Effector memory CD4-positive, alpha-beta T cell (primary cell): ENCODE measurements around the gene ART1.

ENCODE experiments used
- DNase-seq, 3 donors: peaks; one replicate each; pipeline ENCODE4 v3.0.0-alpha.2; 2020
- H3K27ac ChIP-seq: 2 replicates; pipeline ENCODE4 v1.7.0; 2013; ENCODE audit warnings: mild to moderate bottlenecking, low read length, moderate library complexity; ENCODE audit not compliant: insufficient read depth, poor library complexity, severe bottlenecking
- H3K27me3 ChIP-seq: replicated peaks from 2 replicates; pipeline ENCODE4 v1.7.0; 2013; ENCODE audit warnings: mild to moderate bottlenecking, low read length; ENCODE audit not compliant: insufficient read depth, control insufficient read depth, poor library complexity, severe bottlenecking
- H3K36me3 ChIP-seq: 2 replicates; pipeline ENCODE4 v1.7.0; 2013; ENCODE audit warnings: mild to moderate bottlenecking, low read length, moderate library complexity; ENCODE audit not compliant: control insufficient read depth, insufficient read depth
- H3K4me1 ChIP-seq: 2 replicates; pipeline ENCODE4 v1.7.0; 2013; ENCODE audit warnings: low read length, mild to moderate bottlenecking; ENCODE audit not compliant: control insufficient read depth, insufficient read depth, poor library complexity, severe bottlenecking
- H3K4me3 ChIP-seq: 2 replicates; pipeline ENCODE4 v1.7.0; 2013; ENCODE audit warnings: low read length, low read depth, mild to moderate bottlenecking; ENCODE audit not compliant: insufficient read depth, poor library complexity, severe bottlenecking
- H3K9me3 ChIP-seq: 2 replicates; pipeline ENCODE4 v1.7.0; 2013; ENCODE audit warnings: mild to moderate bottlenecking, low read length, moderate library complexity; ENCODE audit not compliant: control insufficient read depth

Gene ART1

GRCh38 chr11:3662856-3663255, 17.9 kb downstream of the ART1 start:
- no peak for DNase-seq
- H3K4me3 ChIP-seq = no peak overlapping the region
- no peaks in the 10 kb centered on the region for H3K9me3 ChIP-seq
- peaks cover 16% of the 10 kb centered on the region for H3K36me3 ChIP-seq
- H3K27me3 ChIP-seq = no peaks in the 10 kb centered on the region
- no peaks in the 10 kb centered on the region for H3K4me1 ChIP-seq
- no peak overlapping the region for H3K27ac ChIP-seq

GRCh38 chr11:3664032-3664630, 19.2 kb downstream of the ART1 start:
- DNase-seq = no peak
- no peak overlapping the region for H3K27ac ChIP-seq
- no peaks in the 10 kb centered on the region for H3K4me1 ChIP-seq
- H3K4me3 ChIP-seq = no peak overlapping the region
- H3K9me3 ChIP-seq = no peaks in the 10 kb centered on the region
- H3K36me3 ChIP-seq = peaks cover 26% of the 10 kb centered on the region
- no peaks in the 10 kb centered on the region for H3K27me3 ChIP-seq

GRCh38 chr11:3665336-3666022, 20.6 kb downstream of the ART1 start:
- Histone ChIP-seq H3K27ac (no peak overlapping the region), H3K9me3 (no peaks in the 10 kb centered on the region), H3K36me3 (peaks cover 39% of the 10 kb centered on the region), H3K27me3 (no peaks in the 10 kb centered on the region), H3K4me3 (no peak overlapping the region), H3K4me1 (no peaks in the 10 kb centered on the region)
- DNase-seq = no peak

- no peak for DNase-seq
- Histone ChIP-seq H3K36me3 (peaks cover 39% of the 10 kb centered on the region), H3K27me3 (no peaks in the 10 kb centered on the region), H3K4me1 (no peaks in the 10 kb centered on the region), H3K4me3 (no peak overlapping the region), H3K9me3 (no peaks in the 10 kb centered on the region), H3K27ac (no peak overlapping the region)
Observed at GRCh38 chr11:3666023-3666530, 21.1 kb downstream of the ART1 start.

- H3K36me3 ChIP-seq = peaks cover 48% of the 10 kb centered on the region
- no peaks in the 10 kb centered on the region for H3K27me3 ChIP-seq
- H3K27ac ChIP-seq = no peak overlapping the region
- H3K4me1 ChIP-seq = no peaks in the 10 kb centered on the region
- DNase-seq = no peak
- no peaks in the 10 kb centered on the region for H3K9me3 ChIP-seq
- H3K4me3 ChIP-seq = no peak overlapping the region
Observed at GRCh38 chr11:3667149-3668035, 22.5 kb downstream of the ART1 start.

GRCh38 chr11:3669128-3669527, 24.2 kb downstream of the ART1 start:
- H3K27me3 ChIP-seq = no peaks in the 10 kb centered on the region
- no peak overlapping the region for H3K4me3 ChIP-seq
- no peak overlapping the region for H3K27ac ChIP-seq
- no peaks in the 10 kb centered on the region for H3K4me1 ChIP-seq
- no peak for DNase-seq
- H3K36me3 ChIP-seq = peaks cover 64% of the 10 kb centered on the region
- H3K9me3 ChIP-seq = no peaks in the 10 kb centered on the region

- DNase-seq = no peak
- H3K27ac ChIP-seq = no peak overlapping the region
- no peak overlapping the region for H3K4me3 ChIP-seq
- no peaks in the 10 kb centered on the region for H3K27me3 ChIP-seq
- no peaks in the 10 kb centered on the region for H3K4me1 ChIP-seq
- H3K36me3 ChIP-seq = peaks cover 68% of the 10 kb centered on the region
- H3K9me3 ChIP-seq = no peaks in the 10 kb centered on the region
Observed at GRCh38 chr11:3669742-3670183, 24.8 kb downstream of the ART1 start.

- no peaks in the 10 kb centered on the region for H3K27me3 ChIP-seq
- no peak within 1 kb of the TSS for H3K27ac ChIP-seq
- peaks cover 71% of the 10 kb centered on the region for H3K36me3 ChIP-seq
- no peak within 1 kb of the TSS for H3K4me3 ChIP-seq
- no peaks in the 10 kb centered on the region for H3K9me3 ChIP-seq
- H3K4me1 ChIP-seq = no peaks in the 10 kb centered on the region
- DNase-seq = no peak
Observed at GRCh38 chr11:3671334-3672254, 26.7 kb downstream of the ART1 start, which contains the start of gene CHRNA10. Gene CHRNA10, minus strand, starts transcription at chr11:3671384. Its CDS starts 72 bp downstream, at chr11:3671312.

- Histone ChIP-seq H3K27me3 (no peaks in the 10 kb centered on the region), H3K4me3 (no peak overlapping the region), H3K9me3 (no peaks in the 10 kb centered on the region), H3K36me3 (peaks cover 84% of the 10 kb centered on the region), H3K4me1 (no peaks in the 10 kb centered on the region), H3K27ac (no peak overlapping the region)
- no peak for DNase-seq
Observed at GRCh38 chr11:3674189-3674588, 29.3 kb downstream of the ART1 start.
